RKO (cell line): Measurements from ENCODE around the gene FDX2.

Experiments
- DNase-seq: peaks from one replicate; pipeline ENCODE4 v3.0.0-alpha.2; 2016; ENCODE audit warnings: low spot score

Gene FDX2

DNA sequence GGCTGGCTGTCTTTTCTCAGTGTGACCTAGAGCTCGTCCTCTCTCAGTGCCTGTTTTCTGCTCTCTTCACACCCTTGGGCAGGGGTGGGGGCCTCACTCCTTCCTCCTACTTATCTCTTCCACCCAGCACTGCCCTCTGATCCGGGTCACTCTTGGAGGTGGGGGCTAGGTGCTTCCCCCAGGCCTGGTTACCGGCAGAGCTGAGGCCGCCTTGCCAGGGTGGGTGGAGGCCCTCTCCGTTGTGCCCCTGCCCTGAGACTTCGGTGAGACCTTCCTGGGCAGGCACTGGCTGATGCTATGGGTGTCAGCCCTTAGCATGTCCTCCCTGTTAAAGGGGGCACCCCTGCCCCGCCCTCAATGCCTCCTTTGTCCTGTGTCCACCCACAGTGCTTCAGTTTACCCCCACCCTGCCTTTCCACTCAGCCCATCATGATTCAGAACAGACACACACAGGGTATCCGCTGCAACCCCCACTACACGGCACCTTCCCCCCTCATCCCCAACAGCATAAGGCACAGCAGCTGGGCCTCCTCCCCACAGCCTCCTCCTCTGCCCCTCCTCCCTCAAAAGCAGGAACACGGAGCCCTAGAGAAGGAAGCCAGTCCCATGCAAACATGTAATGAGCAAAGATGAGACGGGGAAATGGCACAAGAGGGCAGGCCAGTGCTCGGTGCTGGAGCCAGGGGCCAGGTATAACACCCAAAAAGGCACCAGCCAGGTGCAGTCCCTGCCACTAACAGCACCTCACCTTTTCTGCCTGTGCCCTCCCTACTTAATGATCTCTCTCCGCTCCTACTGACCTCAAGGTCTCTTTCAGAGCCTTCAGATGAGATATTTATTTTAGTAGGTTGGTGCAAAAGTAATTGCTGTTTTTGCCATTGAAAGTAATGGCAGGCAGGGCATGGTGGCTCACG is 16.0 kb downstream of the FDX2 start:
- no peak for DNase-seq

DNA sequence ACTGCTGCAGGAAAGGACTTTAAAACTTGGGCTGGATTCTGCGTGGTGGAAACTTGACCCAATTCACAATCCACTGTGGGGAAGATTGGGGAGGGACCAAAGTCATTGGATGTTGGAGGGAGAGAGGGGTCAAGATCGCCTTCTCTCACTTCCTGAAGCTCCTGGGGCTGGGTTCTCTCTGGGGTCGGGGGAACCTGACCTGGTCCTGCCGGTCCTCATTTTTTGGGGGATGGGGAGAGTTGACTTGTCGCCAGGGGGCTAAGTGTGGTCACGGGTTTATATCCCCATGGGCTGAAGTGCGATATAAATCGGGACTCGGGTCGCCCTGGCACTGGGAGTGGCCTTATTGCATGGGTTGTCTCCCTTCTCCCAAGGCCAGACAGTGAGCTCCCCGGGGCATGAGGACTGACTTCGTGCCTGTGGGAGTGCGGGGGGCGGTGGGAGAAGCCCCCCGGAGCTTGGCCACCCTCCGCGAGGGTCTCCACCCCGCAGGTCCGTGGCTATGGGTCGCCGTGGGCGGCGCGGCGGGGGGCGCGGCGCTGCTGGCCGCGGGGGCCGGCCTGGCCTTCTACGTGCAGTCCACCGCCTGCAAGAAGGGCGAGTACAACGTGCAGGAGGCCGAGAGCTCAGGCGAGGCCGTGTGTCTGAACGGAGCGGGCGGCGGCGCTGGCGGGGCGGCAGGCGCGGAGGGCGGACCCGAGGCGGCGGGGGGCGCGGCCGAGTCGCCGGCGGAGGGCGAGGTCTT is 19.8 kb downstream of the FDX2 start:
- no peak for DNase-seq

DNA sequence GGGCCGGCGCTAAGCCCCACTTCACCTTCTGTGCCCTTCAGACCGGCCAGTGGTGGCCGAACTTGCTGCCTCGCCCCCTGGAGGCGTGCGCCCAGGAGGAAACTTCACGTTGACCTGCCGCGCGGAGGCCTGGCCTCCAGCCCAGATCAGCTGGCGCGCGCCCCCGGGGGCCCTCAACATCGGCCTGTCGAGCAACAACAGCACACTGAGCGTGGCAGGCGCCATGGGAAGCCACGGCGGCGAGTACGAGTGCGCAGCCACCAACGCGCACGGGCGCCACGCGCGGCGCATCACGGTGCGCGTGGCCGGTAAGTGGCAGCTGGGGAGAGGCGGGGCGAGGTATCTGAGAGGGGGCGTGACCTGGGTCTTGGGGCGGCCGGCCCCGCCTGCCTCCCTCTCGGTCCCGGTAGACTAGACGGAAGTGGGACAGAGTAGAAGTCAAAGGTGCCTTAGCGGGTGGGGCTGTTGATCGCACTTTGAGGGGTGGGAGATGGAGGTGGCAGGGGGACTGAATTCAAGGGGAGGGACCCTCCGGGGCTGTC is 20.4 kb downstream of the FDX2 start:
- no peak for DNase-seq

DNA sequence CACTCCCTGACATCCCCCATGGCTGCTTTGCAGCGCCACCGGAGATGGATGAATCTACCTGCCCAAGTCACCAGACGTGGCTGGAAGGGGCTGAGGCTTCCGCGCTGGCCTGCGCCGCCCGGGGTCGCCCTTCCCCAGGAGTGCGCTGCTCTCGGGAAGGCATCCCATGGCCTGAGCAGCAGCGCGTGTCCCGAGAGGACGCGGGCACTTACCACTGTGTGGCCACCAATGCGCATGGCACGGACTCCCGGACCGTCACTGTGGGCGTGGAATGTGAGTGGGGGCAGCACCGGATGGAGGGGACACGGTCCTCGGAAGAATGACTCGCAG is 21.5 kb downstream of the FDX2 start:
- no peak for DNase-seq

DNA sequence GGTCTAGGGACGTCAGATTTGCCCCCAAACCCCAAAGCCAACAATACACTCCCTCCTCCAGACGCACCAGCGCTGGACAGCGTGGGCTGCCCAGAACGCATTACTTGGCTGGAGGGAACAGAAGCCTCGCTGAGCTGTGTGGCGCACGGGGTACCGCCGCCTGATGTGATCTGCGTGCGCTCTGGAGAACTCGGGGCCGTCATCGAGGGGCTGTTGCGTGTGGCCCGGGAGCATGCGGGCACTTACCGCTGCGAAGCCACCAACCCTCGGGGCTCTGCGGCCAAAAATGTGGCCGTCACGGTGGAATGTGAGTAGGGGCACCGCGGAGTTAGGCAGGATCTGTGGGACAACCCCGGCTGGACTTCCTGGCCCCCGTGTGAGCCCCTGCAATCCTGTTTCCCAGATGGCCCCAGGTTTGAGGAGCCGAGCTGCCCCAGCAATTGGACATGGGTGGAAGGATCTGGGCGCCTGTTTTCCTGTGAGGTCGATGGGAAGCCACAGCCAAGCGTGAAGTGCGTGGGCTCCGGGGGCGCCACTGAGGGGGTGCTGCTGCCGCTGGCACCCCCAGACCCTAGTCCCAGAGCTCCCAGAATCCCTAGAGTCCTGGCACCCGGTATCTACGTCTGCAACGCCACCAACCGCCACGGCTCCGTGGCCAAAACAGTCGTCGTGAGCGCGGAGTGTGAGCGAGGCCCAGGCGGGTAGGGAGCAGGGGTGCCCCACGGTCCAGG is 22.0 kb downstream of the FDX2 start:
- no peak for DNase-seq

DNA sequence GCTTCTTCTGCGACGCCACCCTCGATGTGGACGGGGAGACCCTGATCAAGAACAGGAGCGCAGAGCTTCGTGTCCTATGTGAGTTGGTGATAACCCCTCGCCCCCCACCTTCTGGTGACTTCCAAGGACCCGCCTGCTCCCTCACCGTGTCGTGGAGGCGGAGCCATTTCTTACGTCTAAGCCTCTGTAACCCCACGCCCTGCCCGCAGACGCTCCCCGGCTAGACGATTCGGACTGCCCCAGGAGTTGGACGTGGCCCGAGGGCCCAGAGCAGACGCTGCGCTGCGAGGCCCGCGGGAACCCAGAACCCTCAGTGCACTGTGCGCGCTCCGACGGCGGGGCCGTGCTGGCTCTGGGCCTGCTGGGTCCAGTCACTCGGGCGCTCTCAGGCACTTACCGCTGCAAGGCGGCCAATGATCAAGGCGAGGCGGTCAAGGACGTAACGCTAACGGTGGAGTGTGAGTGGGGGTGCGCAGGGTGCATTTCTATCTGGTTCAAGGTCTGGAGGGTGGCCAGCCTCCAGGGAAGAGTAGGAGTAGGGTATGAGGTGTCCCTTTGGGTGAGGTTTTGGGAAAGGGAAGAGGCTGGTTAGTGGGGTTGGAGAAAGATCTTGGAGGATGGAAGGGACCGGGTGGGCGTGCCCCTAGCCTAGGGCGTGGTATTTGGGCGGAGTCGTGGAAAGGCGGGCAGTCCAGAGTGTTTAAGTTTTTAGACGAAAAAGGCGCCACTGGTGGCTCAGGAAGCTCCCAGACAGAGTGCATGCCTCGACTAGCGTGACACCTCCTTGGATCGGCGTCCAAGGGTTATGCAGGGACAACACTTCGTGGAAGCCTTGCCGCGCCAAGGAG is 22.8 kb downstream of the FDX2 start:
- DNase-seq: no peak

DNA sequence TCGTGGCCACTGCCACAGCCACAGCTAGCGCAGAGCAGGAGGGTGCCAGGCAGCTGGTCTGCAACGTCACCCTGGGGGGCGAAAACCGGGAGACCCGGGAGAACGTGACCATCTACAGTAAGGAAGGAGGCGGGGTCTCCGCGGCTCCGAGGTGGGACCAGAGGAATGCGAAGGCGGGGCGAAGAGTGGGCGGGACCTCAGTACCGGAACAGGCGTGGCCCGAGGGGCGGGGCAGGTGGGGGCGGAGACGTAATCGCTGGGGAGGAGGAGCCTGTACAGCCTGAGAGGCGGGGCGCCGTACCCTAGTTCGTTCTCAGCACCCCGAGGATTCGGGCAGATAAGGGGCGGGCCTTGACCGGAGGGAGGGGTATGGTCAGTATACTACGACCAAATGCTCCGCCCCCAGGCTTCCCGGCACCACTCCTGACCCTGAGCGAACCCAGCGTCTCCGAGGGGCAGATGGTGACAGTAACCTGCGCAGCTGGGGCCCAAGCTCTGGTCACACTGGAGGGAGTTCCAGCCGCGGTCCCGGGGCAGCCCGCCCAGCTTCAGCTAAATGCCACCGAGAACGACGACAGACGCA is 23.5 kb downstream of the FDX2 start:
- no peak for DNase-seq

DNA sequence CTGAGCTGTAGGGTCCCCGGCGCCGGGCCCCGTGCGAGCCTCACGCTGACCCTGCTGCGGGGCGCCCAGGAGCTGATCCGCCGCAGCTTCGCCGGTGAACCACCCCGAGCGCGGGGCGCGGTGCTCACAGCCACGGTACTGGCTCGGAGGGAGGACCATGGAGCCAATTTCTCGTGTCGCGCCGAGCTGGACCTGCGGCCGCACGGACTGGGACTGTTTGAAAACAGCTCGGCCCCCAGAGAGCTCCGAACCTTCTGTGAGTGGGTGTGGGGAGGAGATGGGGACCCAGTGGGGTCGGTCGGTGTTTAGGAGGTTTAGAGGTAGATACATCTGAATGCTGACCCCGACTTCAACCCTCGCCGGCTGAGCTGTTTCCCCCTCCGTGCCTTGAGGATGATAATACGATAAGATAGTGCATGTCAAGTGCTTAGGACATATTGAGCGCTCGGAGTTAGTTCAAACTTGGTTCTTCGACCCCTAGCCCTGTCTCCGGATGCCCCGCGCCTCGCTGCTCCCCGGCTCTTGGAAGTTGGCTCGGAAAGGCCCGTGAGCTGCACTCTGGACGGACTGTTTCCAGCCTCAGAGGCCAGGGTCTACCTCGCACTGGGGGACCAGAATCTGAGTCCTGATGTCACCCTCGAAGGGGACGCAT is 24.1 kb downstream of the FDX2 start:
- no peak for DNase-seq

DNA sequence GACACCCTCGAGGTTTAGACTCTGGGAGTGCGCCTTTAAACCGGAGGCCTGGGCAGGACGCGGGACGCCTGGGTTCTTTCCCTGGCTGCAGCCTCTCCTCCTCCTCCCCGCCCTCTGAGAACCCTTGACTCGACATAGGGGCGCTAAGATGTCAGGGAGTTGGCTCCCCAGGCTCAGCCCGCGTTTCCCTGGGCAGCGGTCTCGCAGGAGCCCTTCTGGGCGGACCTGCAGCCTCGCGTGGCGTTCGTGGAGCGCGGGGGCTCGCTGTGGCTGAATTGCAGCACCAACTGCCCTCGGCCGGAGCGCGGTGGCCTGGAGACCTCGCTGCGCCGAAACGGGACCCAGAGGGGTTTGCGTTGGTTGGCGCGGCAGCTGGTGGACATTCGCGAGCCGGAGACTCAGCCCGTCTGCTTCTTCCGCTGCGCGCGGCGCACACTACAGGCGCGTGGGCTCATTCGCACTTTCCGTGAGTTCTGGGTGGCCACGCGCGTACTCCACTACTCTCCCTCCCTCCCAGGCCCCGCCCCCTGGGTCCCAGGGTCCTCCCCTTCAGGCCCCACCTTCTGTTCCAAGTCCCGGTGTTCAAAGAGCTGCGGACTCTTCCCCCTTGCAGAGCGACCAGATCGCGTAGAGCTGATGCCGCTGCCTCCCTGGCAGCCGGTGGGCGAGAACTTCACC is 24.8 kb downstream of the FDX2 start:
- no peak for DNase-seq

DNA sequence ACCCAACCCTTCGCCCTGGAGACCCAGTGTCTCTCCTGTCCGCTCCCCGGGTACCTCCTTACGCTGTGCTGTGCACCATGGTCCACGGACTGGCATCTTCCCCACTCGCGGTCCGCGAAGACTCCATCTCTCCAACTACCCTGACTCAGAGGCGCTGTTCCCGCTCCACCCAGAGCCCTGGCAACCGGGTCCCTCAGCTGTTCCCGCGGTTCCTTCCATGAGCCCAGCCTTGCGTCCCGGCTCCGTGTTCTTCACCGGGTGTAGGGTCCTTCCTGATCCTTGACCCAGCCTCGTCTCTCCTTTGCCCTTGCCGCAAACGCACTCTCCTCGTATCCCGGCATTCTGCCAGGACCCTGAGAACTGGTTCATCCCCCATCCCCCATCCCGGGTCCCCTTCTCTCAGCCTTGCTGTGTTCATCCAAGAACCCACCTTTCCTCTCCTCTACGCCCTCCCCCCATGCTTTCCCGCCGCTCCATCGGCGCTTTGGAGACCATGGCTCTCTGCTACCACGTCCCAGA is 25.4 kb downstream of the FDX2 start:
- DNase-seq: no peak

DNA sequence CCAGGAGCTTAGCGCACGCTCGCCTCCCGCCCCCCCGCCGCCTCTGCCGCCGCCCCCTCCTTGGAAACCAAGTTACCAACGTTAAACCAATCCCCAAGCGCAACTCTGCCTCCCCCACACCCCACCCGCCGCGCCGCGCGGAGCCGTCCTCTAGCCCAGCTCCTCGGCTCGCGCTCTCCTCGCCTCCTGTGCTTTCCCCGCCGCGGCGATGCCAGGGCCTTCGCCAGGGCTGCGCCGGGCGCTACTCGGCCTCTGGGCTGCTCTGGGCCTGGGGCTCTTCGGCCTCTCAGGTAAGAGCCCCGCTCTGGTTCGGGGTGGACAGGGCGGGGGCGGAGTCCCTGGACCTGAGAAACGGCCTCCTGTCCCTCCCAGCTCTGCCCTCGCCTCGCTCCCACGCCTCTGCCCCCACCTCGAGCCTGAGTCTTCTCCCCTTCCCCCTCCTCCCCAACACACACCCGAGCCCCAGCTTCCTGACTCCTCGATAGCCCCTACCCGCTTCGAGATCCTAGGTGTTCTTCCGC is 25.9 kb downstream of the FDX2 start, which contains the start of gene ICAM5:
Gene ICAM5, plus strand, starts transcription at position 117 of the 521 bp plus-strand sequence. Its CDS starts 92 bp downstream, at position 209.
- DNase-seq: no peak

DNA sequence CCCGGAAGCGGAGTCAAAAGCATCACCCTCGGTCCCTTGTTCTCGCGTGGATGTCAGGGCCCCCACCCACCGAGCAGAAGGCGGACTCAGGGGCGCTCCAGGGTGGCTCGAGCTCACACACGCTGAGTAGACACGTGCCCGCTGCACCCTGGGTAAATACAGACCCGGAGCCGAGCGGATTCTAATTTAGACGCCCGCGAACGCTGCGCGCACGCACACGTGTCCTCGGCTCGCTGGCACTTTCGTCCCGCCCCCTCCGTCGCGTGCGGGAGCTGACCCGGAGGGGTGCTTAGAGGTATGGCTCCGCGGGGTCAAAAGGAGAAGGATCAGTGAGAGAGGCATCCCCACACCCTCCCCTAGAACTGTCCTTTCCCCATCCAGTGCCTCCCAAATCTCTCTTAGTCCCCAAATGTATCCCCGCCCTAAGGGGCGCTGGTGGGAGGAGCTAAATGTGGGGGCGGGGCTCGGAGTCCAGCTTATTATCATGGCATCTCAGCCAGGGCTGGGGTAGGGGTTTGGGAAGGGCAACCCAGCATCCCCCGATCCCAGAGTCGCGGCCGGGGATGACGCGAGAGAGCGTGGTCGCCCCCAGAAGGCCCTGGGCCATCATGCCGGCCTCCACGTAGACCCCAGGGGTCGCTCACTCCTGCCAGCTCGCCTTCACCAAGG is 26.5 kb downstream of the FDX2 start:
- peak; percentile 87 for DNase-seq

DNA sequence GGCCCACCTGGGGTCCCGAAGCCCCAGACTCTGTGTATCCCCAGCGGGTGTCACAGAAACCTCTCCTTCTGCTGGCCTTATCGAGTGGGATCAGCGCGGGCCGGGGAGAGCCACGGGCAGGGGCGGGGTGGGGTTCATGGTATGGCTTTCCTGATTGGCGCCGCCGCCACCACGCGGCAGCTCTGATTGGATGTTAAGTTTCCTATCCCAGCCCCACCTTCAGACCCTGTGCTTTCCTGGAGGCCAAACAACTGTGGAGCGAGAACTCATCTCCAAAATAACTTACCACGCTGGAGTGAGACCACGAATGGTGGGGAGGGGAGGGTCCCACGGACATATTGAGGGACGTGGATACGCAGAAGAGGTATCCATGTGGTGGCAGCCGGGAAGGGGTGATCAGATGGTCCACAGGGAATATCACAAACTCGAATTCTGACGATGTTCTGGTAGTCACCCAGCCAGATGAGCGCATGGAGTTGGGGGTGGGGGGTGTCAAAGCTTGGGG is 27.1 kb downstream of the FDX2 start:
- peak; percentile 86 for DNase-seq

DNA sequence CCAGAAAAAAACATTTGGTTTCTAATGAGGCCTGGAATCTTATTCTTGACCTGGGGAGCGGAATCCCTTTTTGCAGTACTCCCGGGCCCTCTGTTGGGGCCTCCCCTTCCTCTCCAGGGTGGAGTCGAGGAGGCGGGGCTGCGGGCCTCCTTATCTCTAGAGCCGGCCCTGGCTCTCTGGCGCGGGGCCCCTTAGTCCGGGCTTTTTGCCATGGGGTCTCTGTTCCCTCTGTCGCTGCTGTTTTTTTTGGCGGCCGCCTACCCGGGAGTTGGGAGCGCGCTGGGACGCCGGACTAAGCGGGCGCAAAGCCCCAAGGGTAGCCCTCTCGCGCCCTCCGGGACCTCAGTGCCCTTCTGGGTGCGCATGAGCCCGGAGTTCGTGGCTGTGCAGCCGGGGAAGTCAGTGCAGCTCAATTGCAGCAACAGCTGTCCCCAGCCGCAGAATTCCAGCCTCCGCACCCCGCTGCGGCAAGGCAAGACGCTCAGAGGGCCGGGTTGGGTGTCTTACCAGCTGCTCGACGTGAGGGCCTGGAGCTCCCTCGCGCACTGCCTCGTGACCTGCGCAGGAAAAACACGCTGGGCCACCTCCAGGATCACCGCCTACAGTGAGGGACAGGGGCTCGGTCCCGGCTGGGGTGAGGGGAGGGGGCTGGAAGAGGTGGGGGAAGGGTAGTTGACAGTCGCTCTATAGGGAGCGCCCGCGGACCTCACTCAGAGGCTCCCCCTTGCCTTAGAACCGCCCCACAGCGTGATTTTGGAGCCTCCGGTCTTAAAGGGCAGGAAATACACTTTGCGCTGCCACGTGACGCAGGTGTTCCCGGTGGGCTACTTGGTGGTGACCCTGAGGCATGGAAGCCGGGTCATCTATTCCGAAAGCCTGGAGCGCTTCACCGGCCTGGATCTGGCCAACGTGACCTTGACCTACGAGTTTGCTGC is 28.7 kb downstream of the FDX2 start, which contains the start of gene ICAM4:
Gene ICAM4, plus strand, starts transcription at position 153 of the 935 bp plus-strand sequence. Its CDS starts 58 bp downstream, at position 211.
- DNase-seq: no peak

DNA sequence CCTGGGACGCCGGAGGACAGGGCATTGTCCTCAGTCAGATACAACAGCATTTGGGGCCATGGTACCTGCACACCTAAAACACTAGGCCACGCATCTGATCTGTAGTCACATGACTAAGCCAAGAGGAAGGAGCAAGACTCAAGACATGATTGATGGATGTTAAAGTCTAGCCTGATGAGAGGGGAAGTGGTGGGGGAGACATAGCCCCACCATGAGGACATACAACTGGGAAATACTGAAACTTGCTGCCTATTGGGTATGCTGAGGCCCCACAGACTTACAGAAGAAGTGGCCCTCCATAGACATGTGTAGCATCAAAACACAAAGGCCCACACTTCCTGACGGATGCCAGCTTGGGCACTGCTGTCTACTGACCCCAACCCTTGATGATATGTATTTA is 30.4 kb downstream of the FDX2 start:
- DNase-seq: no peak

DNA sequence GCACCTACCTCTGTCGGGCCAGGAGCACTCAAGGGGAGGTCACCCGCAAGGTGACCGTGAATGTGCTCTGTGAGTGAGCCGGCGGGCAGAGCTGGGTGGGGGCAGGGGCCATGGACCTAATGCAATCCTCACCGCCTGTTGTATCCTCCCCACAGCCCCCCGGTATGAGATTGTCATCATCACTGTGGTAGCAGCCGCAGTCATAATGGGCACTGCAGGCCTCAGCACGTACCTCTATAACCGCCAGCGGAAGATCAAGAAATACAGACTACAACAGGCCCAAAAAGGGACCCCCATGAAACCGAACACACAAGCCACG is 30.9 kb downstream of the FDX2 start:
- no peak for DNase-seq
